ENCODE measurements around the gene ZSCAN29. TPM values are rescaled to one million over a fixed set of nuclear protein-coding genes. Genes with fewer than 3 reads are reported as not detected.

Gene ZSCAN29
- total and polyA plus RNA-seq, 2 of the 13 experiments (the other 11 are each of a cell fraction or from before 2014, with no cell fraction given), result 8.3 to 27.4 TPM

GRCh38 chr15:43370975-43371974 is at the start of gene ZSCAN29, which contains the start of gene TUBGCP4 (continued):
- TF ChIP-seq ZBTB42 (CRISPR knock-in tag; IDR thresholded peaks at IDR 0.05) (no peak), ZFP36 (IDR thresholded peaks at IDR 0.05; ENCODE audit: borderline replicate concordance, low read depth, low read length, partially characterized antibody) (no peak), MAF1 (CRISPR knock-in tag; IDR thresholded peaks at IDR 0.05; ENCODE audit: borderline replicate concordance) (no peak), SP5 (CRISPR knock-in tag; IDR thresholded peaks at IDR 0.05; ENCODE audit: borderline replicate concordance, low read depth) (no peak), BRD4 (CRISPR knock-in tag; IDR thresholded peaks at IDR 0.05) (peak; percentile 69), UBTF (CRISPR knock-in tag; IDR thresholded peaks at IDR 0.05) (peak; percentile 83), ZC3H13 (CRISPR knock-in tag; IDR thresholded peaks at IDR 0.05) (peak; percentile 81; the same call in 1 of the 2 replicates), GATAD2A (CRISPR knock-in tag; IDR thresholded peaks at IDR 0.05) (peak; percentile 49), SRY (CRISPR knock-in tag; IDR thresholded peaks at IDR 0.05) (0 out of 2 replicates have a peak, but pooled peaks have one; percentile 21), ZNF652 (CRISPR knock-in tag; IDR thresholded peaks at IDR 0.05; ENCODE audit: borderline replicate concordance, low read depth) (no peak), SOX6 (IDR thresholded peaks at IDR 0.05) (no peak), SOX6 (CRISPR knock-in tag; IDR thresholded peaks at IDR 0.05) (peak; percentile 42; the same call in 1 of the 2 replicates), HIC2 (CRISPR knock-in tag; IDR thresholded peaks at IDR 0.05; ENCODE audit: low read depth) (no peak), MXD4 (CRISPR knock-in tag; IDR thresholded peaks at IDR 0.05) (peak; percentile 76; the same call in 1 of the 2 replicates), ZC3H4 (CRISPR knock-in tag; IDR thresholded peaks at IDR 0.05; ENCODE audit: borderline replicate concordance) (0 out of 2 replicates have a peak, but pooled peaks have one; percentile 45), ZNF781 (CRISPR knock-in tag; IDR thresholded peaks at IDR 0.05; ENCODE audit: borderline replicate concordance, not compliant biosample characterization) (peak; percentile 90)
- TF ChIP-seq, protein P1, sequence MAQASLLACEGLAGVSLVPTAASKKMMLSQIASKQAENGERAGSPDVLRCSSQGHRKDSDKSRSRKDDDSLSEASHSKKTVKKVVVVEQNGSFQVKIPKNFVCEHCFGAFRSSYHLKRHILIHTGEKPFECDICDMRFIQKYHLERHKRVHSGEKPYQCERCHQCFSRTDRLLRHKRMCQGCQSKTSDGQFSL (CRISPR knock-in tag; IDR thresholded peaks at IDR 0.05), result no peak
- TF ChIP-seq, protein P2, sequence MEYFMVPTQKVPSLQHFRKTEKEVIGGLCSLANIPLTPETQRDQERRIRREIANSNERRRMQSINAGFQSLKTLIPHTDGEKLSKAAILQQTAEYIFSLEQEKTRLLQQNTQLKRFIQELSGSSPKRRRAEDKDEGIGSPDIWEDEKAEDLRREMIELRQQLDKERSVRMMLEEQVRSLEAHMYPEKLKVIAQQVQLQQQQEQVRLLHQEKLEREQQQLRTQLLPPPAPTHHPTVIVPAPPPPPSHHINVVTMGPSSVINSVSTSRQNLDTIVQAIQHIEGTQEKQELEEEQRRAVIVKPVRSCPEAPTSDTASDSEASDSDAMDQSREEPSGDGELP (IDR thresholded peaks at IDR 0.05; ENCODE audit: borderline replicate concordance, low read depth), result peak; percentile 73; the same call in 1 of the 2 replicates
- TF ChIP-seq, protein P3, sequence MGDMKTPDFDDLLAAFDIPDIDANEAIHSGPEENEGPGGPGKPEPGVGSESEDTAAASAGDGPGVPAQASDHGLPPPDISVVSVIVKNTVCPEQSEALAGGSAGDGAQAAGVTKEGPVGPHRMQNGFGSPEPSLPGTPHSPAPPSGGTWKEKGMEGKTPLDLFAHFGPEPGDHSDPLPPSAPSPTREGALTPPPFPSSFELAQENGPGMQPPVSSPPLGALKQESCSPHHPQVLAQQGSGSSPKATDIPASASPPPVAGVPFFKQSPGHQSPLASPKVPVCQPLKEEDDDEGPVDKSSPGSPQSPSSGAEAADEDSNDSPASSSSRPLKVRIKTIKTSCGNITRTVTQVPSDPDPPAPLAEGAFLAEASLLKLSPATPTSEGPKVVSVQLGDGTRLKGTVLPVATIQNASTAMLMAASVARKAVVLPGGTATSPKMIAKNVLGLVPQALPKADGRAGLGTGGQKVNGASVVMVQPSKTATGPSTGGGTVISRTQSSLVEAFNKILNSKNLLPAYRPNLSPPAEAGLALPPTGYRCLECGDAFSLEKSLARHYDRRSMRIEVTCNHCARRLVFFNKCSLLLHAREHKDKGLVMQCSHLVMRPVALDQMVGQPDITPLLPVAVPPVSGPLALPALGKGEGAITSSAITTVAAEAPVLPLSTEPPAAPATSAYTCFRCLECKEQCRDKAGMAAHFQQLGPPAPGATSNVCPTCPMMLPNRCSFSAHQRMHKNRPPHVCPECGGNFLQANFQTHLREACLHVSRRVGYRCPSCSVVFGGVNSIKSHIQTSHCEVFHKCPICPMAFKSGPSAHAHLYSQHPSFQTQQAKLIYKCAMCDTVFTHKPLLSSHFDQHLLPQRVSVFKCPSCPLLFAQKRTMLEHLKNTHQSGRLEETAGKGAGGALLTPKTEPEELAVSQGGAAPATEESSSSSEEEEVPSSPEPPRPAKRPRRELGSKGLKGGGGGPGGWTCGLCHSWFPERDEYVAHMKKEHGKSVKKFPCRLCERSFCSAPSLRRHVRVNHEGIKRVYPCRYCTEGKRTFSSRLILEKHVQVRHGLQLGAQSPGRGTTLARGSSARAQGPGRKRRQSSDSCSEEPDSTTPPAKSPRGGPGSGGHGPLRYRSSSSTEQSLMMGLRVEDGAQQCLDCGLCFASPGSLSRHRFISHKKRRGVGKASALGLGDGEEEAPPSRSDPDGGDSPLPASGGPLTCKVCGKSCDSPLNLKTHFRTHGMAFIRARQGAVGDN (CRISPR knock-in tag; IDR thresholded peaks at IDR 0.05), result peak; percentile 92

All from HepG2 (cell line).